ENCODE data around the gene ARL2. TPM values are rescaled to one million over a fixed set of nuclear protein-coding genes. Genes with fewer than 3 reads are reported as not detected.

Gene ARL2
- total RNA-seq, 1 experiment from 2014 or later = 203 TPM

- H3K36me3 Mint-ChIP-seq (ENCODE audit: insufficient read depth in 1 of 3, low read depth in 3 of 3) = peaks cover 0 to 16% (median 4%) of the 10 kb centered on the region in 3 experiments; a peak in 3 of 7 replicates
Measured at GRCh38 chr11:65032216-65032615, 18.3 kb downstream of the ARL2 start.

More at GRCh38 chr11:65032216-65032615, 18.3 kb downstream of the ARL2 start:
- Mint-ChIP-seq H3K4me3 (no peak overlapping the region), H3K27ac (no peak overlapping the region; a peak in 1 of 7 replicates), H3K9me3 (no peaks in the 10 kb centered on the region), H3K27me3 (ENCODE audit: low read depth) (no peaks in the 10 kb centered on the region), H3K4me1 (peaks cover 5 to 6% of the 10 kb centered on the region in 2 experiments)
- Histone ChIP-seq H3K4ac (ENCODE audit: low read depth, low read length) (no peak overlapping the region), H2BK120ac (ENCODE audit: low read depth, low read length, poor library complexity, severe bottlenecking) (no peak overlapping the region), H3K79me2 (ENCODE audit: insufficient read depth, low read length) (no peaks in the 10 kb centered on the region), H2AK5ac (ENCODE audit: insufficient read length, low read length) (no peak overlapping the region), H2AFZ (ENCODE audit: low read length) (no peak overlapping the region), H4K8ac (replicated peaks; ENCODE audit: insufficient read length, low read depth, low read length) (no peak overlapping the region), H3K27ac (ENCODE audit: insufficient read length, low read depth, low read length) (no peak overlapping the region), H2BK20ac (ENCODE audit: low read depth, low read length, poor library complexity, severe bottlenecking) (no peak overlapping the region), H4K20me1 (ENCODE audit: control insufficient read depth, insufficient read depth, insufficient read length) (no peaks in the 10 kb centered on the region), H3K56ac (ENCODE audit: insufficient read length, low read depth, low read length) (no peak overlapping the region), H3T11ph (ENCODE audit: low read length) (no peak overlapping the region), H2BK12ac (ENCODE audit: insufficient read length, low read depth, low read length) (no peak overlapping the region), H2BK15ac (ENCODE audit: low read depth, low read length) (no peak overlapping the region), H3K23ac (ENCODE audit: insufficient read length, low read depth, low read length) (no peak overlapping the region), H3K4me1 (ENCODE audit: insufficient read depth, low read length) (no peaks in the 10 kb centered on the region), H3K9ac (ENCODE audit: extremely low read depth, insufficient read length, low read length) (no peak overlapping the region), H3K14ac (ENCODE audit: insufficient read depth, low read length) (no peak overlapping the region), H4K5ac (ENCODE audit: insufficient read length, low read depth, low read length) (no peak overlapping the region), H3K4me2 (ENCODE audit: insufficient read depth, insufficient read length, low read length) (no peak overlapping the region), H3K79me1 (ENCODE audit: insufficient read depth, low read depth, low read length, poor library complexity, severe bottlenecking) (no peaks in the 10 kb centered on the region), H3K27me3 (ENCODE audit: insufficient read depth, low read length) (no peaks in the 10 kb centered on the region), H3K18ac (ENCODE audit: insufficient read length, low read depth, low read length) (no peak overlapping the region), H2BK5ac (ENCODE audit: insufficient read length, low read length) (no peak overlapping the region), H4K91ac (ENCODE audit: insufficient read length, low read depth, low read length) (no peak overlapping the region), H3K23me2 (ENCODE audit: insufficient read length, low read depth, low read length, poor library complexity, severe bottlenecking) (peaks cover 2% of the 10 kb centered on the region), H3K9me3 (ENCODE audit: control insufficient read depth, low read depth, low read length) (no peaks in the 10 kb centered on the region)
- no CpG with 5 or more reads among the region's 13 CpGs for WGBS (ENCODE audit: extremely low coverage, insufficient read length, low lambda C conversion rate)
- no peak; the same call in 2 of the 3 replicates for TF ChIP-seq CTCF (conservative IDR thresholded peaks at IDR 0.05)
- DNase-seq = peak; percentile 46
